GM19043 (cell line): ENCODE measurements around the gene NPIPA2.
"Not testable (repeated sequence)": the region's sequence is repeated elsewhere in the genome, so short reads cannot be mapped to it uniquely, and the experiment has no call there.

Experiments
- ATAC-seq: cut with Tn5 transposase; IDR thresholded peaks from one replicate; pipeline ENCODE4 v1.9.1; 2021; ENCODE audit warnings: low read depth; ENCODE audit not compliant: unreplicated experiment

The NPIPA2 gene

GRCh38 chr16:14742273-14743128 is at the start of gene NPIPA2:
TSS of gene NPIPA2 (plus strand) at chr16:14742533. CDS start at chr16:14748066, 5,533 bp downstream.
- ATAC-seq, result peak; percentile 95

GRCh38 chr16:14694129-14694528 is 48.2 kb upstream of the NPIPA2 start, which contains the start of gene PLA2G10:
TSS of gene PLA2G10 (minus strand) at chr16:14694308. CDS start at chr16:14694229, 79 bp downstream.
- ATAC-seq, result not testable (repeated sequence)

GRCh38 chr16:14701859-14702258 is 40.5 kb upstream of the NPIPA2 start:
- not testable (repeated sequence) for ATAC-seq

GRCh38 chr16:14702672-14703071 is 39.7 kb upstream of the NPIPA2 start:
- not testable (repeated sequence) for ATAC-seq

DNA sequence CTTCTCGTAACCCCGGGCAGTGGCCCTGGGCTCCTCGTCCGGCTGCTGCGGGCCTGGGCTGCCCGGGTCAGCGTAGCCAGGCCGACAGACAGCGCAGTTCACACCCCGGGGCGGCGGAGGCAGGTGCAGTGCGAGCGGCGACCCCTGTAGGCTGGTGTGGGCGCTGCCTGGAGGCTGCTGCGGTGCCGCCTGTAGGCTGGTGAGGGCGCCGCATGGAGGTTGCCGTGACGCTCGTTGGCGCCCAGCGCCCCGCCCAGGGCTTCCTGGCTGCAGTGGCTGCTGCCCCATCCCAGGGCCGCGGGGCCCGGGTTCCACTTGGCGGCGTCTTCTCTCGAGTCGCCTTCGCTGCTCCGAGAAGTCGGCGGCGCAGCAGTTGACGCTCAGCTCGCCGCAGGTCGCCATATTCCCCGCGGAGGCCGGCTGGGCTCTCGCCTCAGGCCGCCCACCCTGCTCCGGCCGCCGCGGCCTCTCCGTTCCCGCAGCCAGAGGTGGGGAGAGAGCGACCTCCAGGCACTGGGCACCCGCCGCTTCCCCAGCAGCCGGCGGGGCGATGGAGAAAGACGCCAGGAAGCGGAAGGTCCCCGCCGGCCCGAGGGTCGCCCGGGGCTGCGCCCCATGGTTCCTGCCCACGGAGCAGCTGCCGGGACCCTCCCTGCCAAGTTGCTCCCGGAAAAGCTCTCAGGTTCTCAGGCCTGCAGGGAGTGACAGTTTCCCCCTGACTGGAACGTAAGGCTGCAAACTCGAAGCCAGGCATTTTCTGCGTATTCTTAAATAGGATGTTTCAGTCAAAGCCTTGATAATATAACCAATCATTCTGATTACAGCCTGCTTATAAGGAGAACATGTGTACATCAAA is 38.9 kb upstream of the NPIPA2 start, which contains the start of gene NPIPA3:
TSS of gene NPIPA3 (plus strand) at position 256 of the 856 bp plus-strand sequence. CDS start 5,533 bp downstream, outside the sequence.
- ATAC-seq, result peak; percentile 98

DNA sequence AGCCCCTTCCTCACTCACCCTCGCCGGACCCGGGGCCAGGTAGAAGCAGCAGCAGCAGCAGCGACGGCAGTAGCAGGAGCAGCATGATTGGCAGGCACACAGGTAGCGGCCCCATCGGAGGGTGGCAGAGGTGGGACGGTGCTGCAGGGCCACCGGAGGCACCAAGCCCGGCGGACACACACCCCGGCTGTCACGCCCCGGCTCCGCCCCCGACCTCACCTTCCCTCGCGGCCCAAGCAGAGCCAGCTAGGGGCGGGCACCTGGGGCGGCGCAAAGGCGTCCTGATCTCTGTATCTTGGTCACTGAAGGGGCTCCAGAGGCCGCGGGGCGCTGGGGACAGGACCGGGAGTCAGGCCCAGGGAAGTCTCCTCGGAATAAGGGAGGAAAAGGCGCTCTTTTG is 9.1 kb upstream of the NPIPA2 start:
- ATAC-seq, result not testable (repeated sequence)

DNA sequence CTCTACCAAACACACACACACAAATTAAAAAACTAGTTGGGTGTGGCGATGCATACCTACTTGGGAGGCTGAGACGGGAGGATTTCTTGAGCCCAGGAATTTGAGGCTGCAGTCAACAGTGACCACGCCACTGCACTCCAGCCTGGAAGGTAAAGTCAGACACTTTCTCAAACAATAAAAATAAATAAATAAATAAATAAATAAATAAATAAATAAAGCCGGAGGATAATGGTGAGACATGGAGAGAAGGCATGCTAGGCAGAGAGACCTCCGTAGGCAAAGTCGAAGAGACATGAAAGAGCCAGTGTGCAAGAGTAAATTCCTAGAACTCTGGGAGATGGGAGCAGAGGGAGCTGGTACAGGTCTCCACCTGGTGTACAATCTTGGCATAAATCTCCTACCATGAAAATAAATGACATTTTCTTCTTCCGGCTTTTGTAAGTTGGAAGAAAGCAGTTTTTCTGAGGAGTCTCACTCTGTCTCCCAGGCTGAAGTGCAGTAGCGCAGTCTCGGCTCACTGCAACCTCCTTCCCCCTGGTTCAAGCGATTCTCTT is 1.4 kb upstream of the NPIPA2 start:
- ATAC-seq, result not testable (repeated sequence)

DNA sequence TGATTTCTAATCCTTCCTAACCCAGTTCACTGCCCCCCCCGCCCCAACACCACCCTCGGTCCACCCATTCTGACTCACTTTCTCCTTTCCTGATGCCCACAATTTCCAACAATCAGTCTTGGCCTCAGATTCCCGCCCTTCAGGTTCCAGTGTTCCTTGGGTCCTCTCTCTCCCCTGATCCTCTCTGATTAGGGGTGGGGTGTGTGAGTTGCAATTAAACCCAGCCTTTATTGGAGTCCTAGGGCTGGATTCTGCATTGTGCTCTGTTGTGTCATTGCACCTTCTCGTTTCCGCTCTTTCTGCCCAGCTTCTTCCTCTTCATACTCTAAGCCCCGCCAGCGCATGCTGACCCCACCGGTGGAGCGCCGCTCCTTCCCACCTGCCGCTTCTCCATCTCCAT is 539 bp upstream of the NPIPA2 start:
- not testable (repeated sequence) for ATAC-seq

- not testable (repeated sequence) for ATAC-seq
Measured at GRCh38 chr16:14773654-14774053, 31.3 kb downstream of the NPIPA2 start.

GRCh38 chr16:14775624-14776023 is 33.3 kb downstream of the NPIPA2 start:
- not testable (repeated sequence) for ATAC-seq

GRCh38 chr16:14776763-14777162 is 34.4 kb downstream of the NPIPA2 start:
- not testable (repeated sequence) for ATAC-seq

- not testable (repeated sequence) for ATAC-seq
Measured at GRCh38 chr16:14779368-14779877, 37.1 kb downstream of the NPIPA2 start.

DNA sequence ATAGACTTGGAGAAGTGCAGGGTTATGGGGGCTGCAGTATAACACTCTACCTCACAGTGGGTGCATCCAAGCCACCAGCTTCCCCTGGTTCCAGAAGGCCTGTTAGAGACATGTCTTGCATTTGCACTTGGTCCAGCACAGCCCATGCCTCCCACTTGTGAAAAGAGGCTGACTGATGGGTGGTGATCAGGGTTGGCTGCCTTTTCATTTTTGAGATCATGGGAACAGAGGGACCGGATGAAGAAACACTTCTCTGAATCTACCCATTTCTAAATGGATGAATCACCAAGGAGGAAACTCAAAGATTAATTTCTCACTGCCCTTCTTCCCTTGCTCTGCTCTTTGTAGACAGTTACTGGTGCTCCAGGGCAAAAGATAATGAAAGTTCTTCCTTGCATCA is 43.8 kb downstream of the NPIPA2 start:
- not testable (repeated sequence) for ATAC-seq

GRCh38 chr16:14789577-14789976 is 47.2 kb downstream of the NPIPA2 start:
- not testable (repeated sequence) for ATAC-seq

DNA sequence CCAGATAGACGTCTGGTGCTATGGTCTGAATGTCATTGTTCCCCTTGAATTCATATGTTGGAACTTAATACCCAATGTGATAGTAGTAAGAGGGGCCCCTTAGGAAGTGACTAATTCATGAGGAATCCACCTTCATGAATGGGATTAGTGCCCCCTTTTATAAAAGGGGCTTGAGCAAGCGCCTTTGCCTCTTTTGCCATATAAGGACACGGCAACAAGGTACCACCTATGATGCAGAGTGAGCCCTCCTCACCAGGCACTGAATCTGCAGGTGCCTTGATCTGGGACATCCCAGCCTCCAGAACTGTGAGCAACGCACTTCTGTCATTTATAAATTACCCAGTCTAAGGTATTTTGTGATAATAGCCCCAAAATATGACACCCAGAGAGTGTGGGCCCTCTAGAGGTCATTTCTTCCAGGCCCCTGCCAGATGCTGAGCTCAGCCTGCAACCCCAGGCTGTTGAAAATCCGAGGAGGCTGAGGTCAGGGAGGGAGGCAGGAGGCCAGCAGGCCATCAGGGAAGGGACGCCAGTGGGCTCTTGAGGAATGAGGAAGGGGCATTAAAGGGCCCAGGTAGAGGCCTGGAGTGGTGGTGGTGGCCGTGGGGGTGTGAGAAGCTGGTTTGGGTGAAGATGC is 48.1 kb downstream of the NPIPA2 start:
- ATAC-seq, result not testable (repeated sequence)

DNA sequence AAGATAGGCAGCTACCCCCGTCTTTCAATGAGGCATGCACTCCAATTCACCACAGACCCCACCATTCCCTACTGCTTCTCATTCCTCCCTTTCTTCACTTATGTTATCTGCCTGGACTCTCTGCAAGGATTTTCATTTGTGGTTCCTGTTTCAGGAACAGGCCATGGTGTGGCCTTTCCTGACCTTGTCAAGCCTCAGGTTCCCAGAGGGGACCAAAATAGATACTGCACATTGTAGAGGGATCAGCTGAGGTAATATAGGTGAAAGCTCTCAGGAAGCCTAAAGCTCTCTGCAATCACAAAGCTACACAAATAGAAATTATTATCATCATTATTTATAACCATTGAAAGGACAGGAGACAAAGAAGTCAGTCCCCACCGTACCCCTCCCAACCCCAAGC is 50.6 kb downstream of the NPIPA2 start:
- ATAC-seq, result not testable (repeated sequence)

- ATAC-seq, result not testable (repeated sequence)
Measured at GRCh38 chr16:14797558-14797957, 55.2 kb downstream of the NPIPA2 start.

DNA sequence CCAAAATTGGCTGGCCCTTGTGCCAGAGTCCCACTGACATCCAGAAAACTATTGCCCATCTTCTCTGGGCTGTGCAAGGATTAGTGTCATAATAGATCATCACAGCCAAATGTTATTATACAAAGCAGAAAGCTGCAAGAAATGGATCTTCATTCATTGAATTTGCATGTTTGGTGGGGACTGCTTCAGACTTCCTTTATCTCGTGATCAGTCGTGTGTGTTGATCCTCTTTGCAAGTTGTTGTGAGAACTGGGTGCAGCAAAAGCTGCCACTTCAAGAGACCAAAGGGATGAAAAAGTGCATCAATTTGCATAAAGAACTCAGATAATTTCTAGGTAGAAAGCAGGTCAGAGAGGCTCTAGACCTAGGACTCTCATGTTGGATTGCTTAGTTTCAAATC is 61.2 kb downstream of the NPIPA2 start:
- not testable (repeated sequence) for ATAC-seq

- not testable (repeated sequence) for ATAC-seq
Measured at GRCh38 chr16:14807184-14807678, 64.9 kb downstream of the NPIPA2 start.

DNA sequence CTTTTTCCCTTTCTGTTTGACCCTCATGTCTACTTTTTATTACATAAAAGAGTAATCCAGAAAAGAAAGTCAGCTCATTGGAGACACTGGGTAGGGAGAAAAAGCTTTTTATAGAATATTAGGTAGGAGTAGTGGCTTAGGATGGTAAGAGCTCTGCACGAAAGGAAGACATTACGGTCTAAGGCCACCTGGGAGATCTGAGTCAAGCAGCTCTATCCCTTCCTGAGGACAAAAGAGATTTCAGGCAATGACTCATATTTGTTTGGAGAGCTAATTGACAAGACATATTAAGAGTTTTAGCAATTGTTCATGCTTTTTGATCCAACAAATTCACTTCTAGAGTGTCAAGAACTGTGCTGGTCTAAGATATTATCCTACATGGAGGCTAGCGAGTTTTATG is 71.6 kb downstream of the NPIPA2 start:
- not testable (repeated sequence) for ATAC-seq
